KMS-11 (cell line): ENCODE measurements around the gene CISTR.
A peak's percentile ranks its signal among the peaks of the same experiment; 100 is the strongest.

Experiments used
- H2AFZ ChIP-seq: fragments of 200-600 bp; sonication (generic); 2 replicates; pipeline ENCODE4 v1.6.1; 2016; ENCODE audit warnings: antibody characterized with exemption, mixed run types, low read depth
- H3K27ac ChIP-seq: fragments of 200-600 bp; sonication (generic); 2 replicates; pipeline ENCODE4 v1.6.1; 2016; ENCODE audit warnings: mild to moderate bottlenecking, mixed run types
- H3K27me3 ChIP-seq: fragments of 200-600 bp; sonication (generic); 2 replicates; pipeline ENCODE4 v1.6.1; 2017; ENCODE audit warnings: mild to moderate bottlenecking, low read depth, mixed run types, moderate library complexity; ENCODE audit not compliant: insufficient read depth
- H3K36me3 ChIP-seq: fragments of 200-600 bp; sonication (generic); 2 replicates; pipeline ENCODE4 v1.6.1; 2017; ENCODE audit warnings: mild to moderate bottlenecking, mixed run types; ENCODE audit not compliant: insufficient read depth
- H3K4me1 ChIP-seq: fragments of 200-600 bp; sonication (generic); 2 replicates; pipeline ENCODE4 v1.6.1; 2016; ENCODE audit warnings: mild to moderate bottlenecking, low read depth, mixed run types; ENCODE audit not compliant: poor library complexity, severe bottlenecking
- H3K4me2 ChIP-seq: fragments of 200-600 bp; sonication (generic); 2 replicates; pipeline ENCODE4 v1.7.0; 2016; ENCODE audit warnings: mild to moderate bottlenecking, mixed run types
- H3K4me3 ChIP-seq: fragments of 200-600 bp; sonication (generic); IDR thresholded peaks from 2 replicates; pipeline ENCODE4 v1.6.1; 2017; ENCODE audit warnings: low read depth, low read length, mixed read lengths; ENCODE audit not compliant: insufficient read depth
- H3K79me2 ChIP-seq: fragments of 200-600 bp; sonication (generic); 2 replicates; pipeline ENCODE4 v1.6.1; 2016; ENCODE audit warnings: low read depth, mixed run types; ENCODE audit not compliant: insufficient read depth
- H3K9ac ChIP-seq: fragments of 200-600 bp; sonication (generic); 2 replicates; pipeline ENCODE4 v1.6.1; 2016; ENCODE audit warnings: mild to moderate bottlenecking, mixed run types
- H4K20me1 ChIP-seq: fragments of 200-600 bp; sonication (generic); 2 replicates; pipeline ENCODE4 v1.6.1; 2016; ENCODE audit warnings: mild to moderate bottlenecking, mixed run types; ENCODE audit not compliant: insufficient read depth
- TF ChIP-seq, protein P1 (sequence below): fragments of 200-600 bp; sonication (generic); conservative IDR thresholded peaks from 2 replicates; pipeline ENCODE4 v1.6.1; 2017; ENCODE audit warnings: low read depth, mild to moderate bottlenecking, antibody characterized with exemption, low read length, moderate library complexity, mixed read lengths

Gene CISTR

DNA sequence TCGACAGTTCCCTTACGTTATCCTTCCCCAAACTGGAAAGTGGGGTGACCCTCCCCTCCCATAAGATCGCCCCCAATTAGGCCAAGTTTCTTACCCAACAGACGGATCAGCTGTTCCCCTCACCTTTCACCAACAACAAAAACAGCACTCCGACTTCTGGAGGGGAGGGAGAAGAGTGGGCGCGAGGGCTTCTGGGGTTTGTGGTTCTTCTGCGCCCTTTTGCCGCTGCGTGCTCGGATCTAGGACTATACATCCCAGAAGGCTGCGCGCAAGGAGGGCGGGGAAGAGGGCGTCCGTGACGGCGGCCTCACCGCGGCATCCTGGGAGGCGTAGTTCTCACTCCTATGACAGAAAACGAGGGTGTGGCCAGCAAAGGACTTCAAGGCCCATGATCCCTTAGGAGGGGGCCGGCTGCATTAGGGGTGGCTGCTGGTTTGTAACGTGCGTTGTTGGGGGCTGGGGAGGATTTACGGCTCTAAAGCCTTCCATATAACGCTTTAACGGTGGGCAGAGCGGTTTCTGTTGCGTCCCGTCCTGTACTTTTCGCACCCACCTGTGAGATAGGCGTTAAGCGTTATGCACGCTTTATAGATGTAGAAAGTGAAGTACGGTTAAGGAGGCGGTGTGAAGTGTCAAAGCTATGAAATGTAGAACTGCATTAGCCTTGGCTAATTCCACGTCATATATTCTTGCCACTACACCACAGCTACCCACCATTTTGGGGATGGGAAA, 24.3 kb downstream of the CISTR start, which contains the start of gene CALCOCO1:
TSS of gene CALCOCO1 (minus strand) at position 143 of the 732 bp plus-strand sequence. CDS start 2,210 bp downstream, outside the sequence.
- no peak within 1 kb of the TSS for H3K4me3 ChIP-seq
- peak within 1 kb of the TSS; percentile 95 for H3K4me2 ChIP-seq
- no peaks in the 10 kb centered on the region for H3K27me3 ChIP-seq
- no peaks in the 10 kb centered on the region for H3K36me3 ChIP-seq
- H4K20me1 ChIP-seq, result no peaks in the 10 kb centered on the region
- peaks cover 36% of the 10 kb centered on the region for H3K4me1 ChIP-seq
- H2AFZ ChIP-seq, result peak within 1 kb of the TSS; percentile 84
- H3K9ac ChIP-seq, result peak within 1 kb of the TSS; percentile 17; the same call in 1 of the 2 replicates
- TF ChIP-seq, protein P1, sequence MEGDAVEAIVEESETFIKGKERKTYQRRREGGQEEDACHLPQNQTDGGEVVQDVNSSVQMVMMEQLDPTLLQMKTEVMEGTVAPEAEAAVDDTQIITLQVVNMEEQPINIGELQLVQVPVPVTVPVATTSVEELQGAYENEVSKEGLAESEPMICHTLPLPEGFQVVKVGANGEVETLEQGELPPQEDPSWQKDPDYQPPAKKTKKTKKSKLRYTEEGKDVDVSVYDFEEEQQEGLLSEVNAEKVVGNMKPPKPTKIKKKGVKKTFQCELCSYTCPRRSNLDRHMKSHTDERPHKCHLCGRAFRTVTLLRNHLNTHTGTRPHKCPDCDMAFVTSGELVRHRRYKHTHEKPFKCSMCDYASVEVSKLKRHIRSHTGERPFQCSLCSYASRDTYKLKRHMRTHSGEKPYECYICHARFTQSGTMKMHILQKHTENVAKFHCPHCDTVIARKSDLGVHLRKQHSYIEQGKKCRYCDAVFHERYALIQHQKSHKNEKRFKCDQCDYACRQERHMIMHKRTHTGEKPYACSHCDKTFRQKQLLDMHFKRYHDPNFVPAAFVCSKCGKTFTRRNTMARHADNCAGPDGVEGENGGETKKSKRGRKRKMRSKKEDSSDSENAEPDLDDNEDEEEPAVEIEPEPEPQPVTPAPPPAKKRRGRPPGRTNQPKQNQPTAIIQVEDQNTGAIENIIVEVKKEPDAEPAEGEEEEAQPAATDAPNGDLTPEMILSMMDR, result no peak
- H3K79me2 ChIP-seq, result no peaks in the 10 kb centered on the region
- H3K27ac ChIP-seq, result peak within 1 kb of the TSS; percentile 5; the same call in 1 of the 2 replicates

DNA sequence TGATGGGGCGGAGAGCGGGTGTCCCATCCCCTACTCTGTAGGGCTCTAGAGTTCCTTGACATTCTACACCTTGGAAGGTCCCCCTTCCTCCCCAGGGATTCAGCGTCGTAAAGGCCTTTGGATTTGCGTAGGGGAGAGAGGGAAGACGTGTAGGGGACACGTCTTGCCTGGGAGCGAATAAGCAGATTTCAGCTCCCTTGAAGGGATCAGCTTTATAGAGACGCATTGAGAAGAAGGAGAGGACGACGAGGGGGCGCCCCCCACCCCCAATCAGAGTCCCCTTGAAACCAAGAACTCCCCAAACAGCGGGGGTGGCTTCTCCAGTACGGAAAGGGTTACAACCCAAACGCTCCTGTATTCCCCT, 24.9 kb downstream of the CISTR start:
- no peaks in the 10 kb centered on the region for H4K20me1 ChIP-seq
- peak overlapping the region; percentile 84 for H2AFZ ChIP-seq
- H3K9ac ChIP-seq, result peak overlapping the region; percentile 17; the same call in 1 of the 2 replicates
- no peaks in the 10 kb centered on the region for H3K79me2 ChIP-seq
- no peaks in the 10 kb centered on the region for H3K36me3 ChIP-seq
- no peak overlapping the region for H3K4me3 ChIP-seq
- TF ChIP-seq, protein P1, result 0 out of 2 replicates have a peak, but pooled peaks have one; percentile 16
- H3K27me3 ChIP-seq, result no peaks in the 10 kb centered on the region
- H3K4me2 ChIP-seq, result peak overlapping the region; percentile 95
- no peak overlapping the region for H3K27ac ChIP-seq
- H3K4me1 ChIP-seq, result peaks cover 41% of the 10 kb centered on the region

- Histone ChIP-seq H3K9ac (no peak overlapping the region), H3K4me3 (no peak overlapping the region), H3K27me3 (no peaks in the 10 kb centered on the region), H3K4me1 (peaks cover 47% of the 10 kb centered on the region), H3K27ac (no peak overlapping the region), H3K79me2 (no peaks in the 10 kb centered on the region), H4K20me1 (no peaks in the 10 kb centered on the region), H2AFZ (no peak overlapping the region), H3K4me2 (peak overlapping the region; percentile 95), H3K36me3 (no peaks in the 10 kb centered on the region)
- TF ChIP-seq, protein P1, result no peak
Measured at GRCh38 chr12:53726341-53726740, 25.4 kb downstream of the CISTR start.

DNA sequence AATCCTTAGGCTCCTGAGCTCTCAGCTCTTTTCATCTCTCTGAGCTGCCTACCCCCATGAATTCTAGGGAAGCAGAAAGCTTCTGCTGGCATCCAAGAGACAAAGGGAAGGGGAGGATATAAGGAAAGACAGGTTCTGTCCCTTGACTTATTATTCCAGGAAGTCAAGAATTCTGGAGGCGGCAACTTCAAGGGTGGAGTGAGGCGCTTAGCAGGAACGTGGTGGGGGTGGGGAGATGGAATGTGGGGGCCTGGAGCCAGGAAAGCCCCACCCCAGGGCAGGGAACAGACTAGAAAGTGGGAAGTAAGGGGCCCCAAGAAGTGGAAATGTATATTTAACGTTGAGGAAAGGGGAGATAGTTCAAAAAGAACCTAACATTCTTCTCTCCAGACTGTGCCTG, 26.0 kb downstream of the CISTR start:
- Histone ChIP-seq H3K9ac (no peak overlapping the region), H3K4me2 (peak overlapping the region; percentile 95; the same call in 1 of the 2 replicates)

More for the DNA sequence above, 26.0 kb downstream of the CISTR start:
- H3K36me3 ChIP-seq, result no peaks in the 10 kb centered on the region
- no peaks in the 10 kb centered on the region for H4K20me1 ChIP-seq
- peaks cover 51% of the 10 kb centered on the region for H3K4me1 ChIP-seq
- no peaks in the 10 kb centered on the region for H3K79me2 ChIP-seq
- H3K27ac ChIP-seq, result no peak overlapping the region
- H3K4me3 ChIP-seq, result no peak overlapping the region
- no peak overlapping the region for H2AFZ ChIP-seq
- TF ChIP-seq, protein P1, result no peak
- H3K27me3 ChIP-seq, result no peaks in the 10 kb centered on the region
